Cardiac muscle cell (in vitro differentiated cells and primary cell): ENCODE measurements around the gene PTPRF. TPM values are rescaled to one million over a fixed set of nuclear protein-coding genes. Genes with fewer than 3 reads are reported as not detected.

Experiments
- DNase-seq, 2 donors: peaks; one replicate each; pipeline versions ENCODE4 v3.0.0 to v3.0.0-alpha.2; 2010 to 2017; ENCODE audit warnings: low read depth in 1 of 2, low spot score in 1 of 2
- H3K27ac ChIP-seq: fragments of 200-600 bp; sonication (generic); 2 replicates; pipeline ENCODE4 v1.5.1; 2016
- H3K27me3 ChIP-seq: fragments of 200-600 bp; sonication (generic); 2 replicates; pipeline ENCODE4 v1.6.0; 2016; ENCODE audit warnings: control low read depth
- H3K36me3 ChIP-seq: fragments of 200-600 bp; sonication (generic); 2 replicates; pipeline ENCODE4 v1.5.1; 2016; ENCODE audit warnings: control low read depth
- H3K4me1 ChIP-seq: fragments of 200-600 bp; sonication (generic); 2 replicates; pipeline ENCODE4 v1.8.1; 2017; ENCODE audit warnings: low read depth, mild to moderate bottlenecking, mixed run types
- H3K4me3 ChIP-seq: fragments of 200-600 bp; sonication (generic); 2 replicates; pipeline ENCODE4 v1.5.1; 2016; ENCODE audit warnings: mild to moderate bottlenecking
- H3K9me3 ChIP-seq: fragments of 200-600 bp; sonication (generic); 2 replicates; pipeline ENCODE4 v1.5.1; 2017; ENCODE audit warnings: low read depth, mild to moderate bottlenecking, control low read depth
- CTCF ChIP-seq: IDR thresholded peaks from 2 replicates; pipeline ENCODE4 v1.5.1; 2012; ENCODE audit warnings: low read depth, mild to moderate bottlenecking, low read length
- polyA plus RNA-seq: library from polyadenylated mRNA; unstranded; fragments of >200 nt; fragmentation: Nextera tagmentation; extraction: Ambion mirVana; gene quantifications from 2 replicates; pipeline ENCODE4 v1.2.1, GENCODE V29; 2016
- total RNA-seq: library from RNA; depleted of rRNA; stranded (reverse); fragments of >200 nt; gene quantifications from 2 replicates; pipeline ENCODE4 v1.2.3, GENCODE V29; 2016

The PTPRF gene
- total and polyA plus RNA-seq, 2 experiments from 2014 or later, result 44.1 to 72.8 TPM

GRCh38 chr1:43597721-43598120, 67.0 kb downstream of the PTPRF start:
- H3K27ac ChIP-seq, result no peak overlapping the region
- peaks cover 2% of the 10 kb centered on the region for H3K36me3 ChIP-seq
- no peak overlapping the region for H3K4me3 ChIP-seq
- no peak for TF ChIP-seq CTCF
- H3K27me3 ChIP-seq, result no peaks in the 10 kb centered on the region
- H3K4me1 ChIP-seq, result no peaks in the 10 kb centered on the region
- DNase-seq, result no peak
- H3K9me3 ChIP-seq, result no peaks in the 10 kb centered on the region

GRCh38 chr1:43598622-43599021, 67.9 kb downstream of the PTPRF start:
- H3K36me3 ChIP-seq, result no peaks in the 10 kb centered on the region
- no peak overlapping the region for H3K4me3 ChIP-seq
- no peaks in the 10 kb centered on the region for H3K9me3 ChIP-seq
- TF ChIP-seq CTCF, result no peak
- no peaks in the 10 kb centered on the region for H3K4me1 ChIP-seq
- no peak overlapping the region for H3K27ac ChIP-seq
- no peaks in the 10 kb centered on the region for H3K27me3 ChIP-seq
- DNase-seq, result no peak

GRCh38 chr1:43600033-43601020, 69.6 kb downstream of the PTPRF start:
- Histone ChIP-seq H3K9me3 (no peaks in the 10 kb centered on the region), H3K27ac (no peak overlapping the region), H3K4me3 (no peak overlapping the region), H3K36me3 (peaks cover 13% of the 10 kb centered on the region), H3K27me3 (no peaks in the 10 kb centered on the region), H3K4me1 (no peaks in the 10 kb centered on the region)
- no peak for DNase-seq
- no peak for TF ChIP-seq CTCF

GRCh38 chr1:43602990-43603389, 72.3 kb downstream of the PTPRF start:
- H3K36me3 ChIP-seq, result peaks cover 24% of the 10 kb centered on the region
- no peak overlapping the region for H3K4me3 ChIP-seq
- H3K27ac ChIP-seq, result no peak overlapping the region
- H3K27me3 ChIP-seq, result no peaks in the 10 kb centered on the region
- TF ChIP-seq CTCF, result no peak
- DNase-seq, result no peak
- H3K4me1 ChIP-seq, result no peaks in the 10 kb centered on the region
- H3K9me3 ChIP-seq, result no peaks in the 10 kb centered on the region

- DNase-seq, result no peak
- no peak for TF ChIP-seq CTCF
- Histone ChIP-seq H3K4me1 (no peaks in the 10 kb centered on the region), H3K27me3 (no peaks in the 10 kb centered on the region), H3K4me3 (no peak overlapping the region), H3K9me3 (no peaks in the 10 kb centered on the region), H3K36me3 (peaks cover 24% of the 10 kb centered on the region), H3K27ac (no peak overlapping the region)
These were observed 73.5 kb downstream of the PTPRF start for GRCh38 chr1:43604192-43604591.
